K562 (cell line): ENCODE results near the gene CENPX. TPM values are rescaled to one million over a fixed set of nuclear protein-coding genes. Genes with fewer than 3 reads are reported as not detected.

Experiments
- CBX5 ChIP-seq: IDR thresholded peaks from 2 replicates; pipeline ENCODE4 v1.6.1; 2014; ENCODE audit warnings: low read depth, borderline replicate concordance
- COPS2 ChIP-seq: fragments of 450-650 bp; conservative IDR thresholded peaks from 2 replicates; pipeline ENCODE4 v1.6.1; 2016; ENCODE audit warnings: mild to moderate bottlenecking, moderate library complexity
- DNMT1 ChIP-seq: fragments of 450-650 bp; IDR thresholded peaks from 2 replicates; pipeline ENCODE4 v1.6.1; 2016; ENCODE audit warnings: antibody characterized with exemption, mild to moderate bottlenecking
- ETS1 ChIP-seq: conservative IDR thresholded peaks from 2 replicates; pipeline ENCODE4 v1.6.1; 2011; ENCODE audit warnings: low read depth, mild to moderate bottlenecking, low read length; ENCODE audit not compliant: control insufficient read depth
- ETS2 ChIP-seq: IDR thresholded peaks from 2 replicates; pipeline ENCODE4 v1.6.1; 2016; ENCODE audit warnings: borderline replicate concordance, missing genetic modification characterization, mild to moderate bottlenecking, moderate library complexity, missing compliant biosample characterization; ENCODE audit not compliant: poor library complexity, severe bottlenecking
- GABPB2 ChIP-seq: fragments of 250-450 bp; sonication (Bioruptor Pico); conservative IDR thresholded peaks from 2 replicates; pipeline ENCODE4 v1.5.1; 2021; ENCODE audit warnings: mild to moderate bottlenecking
- GTF2E2 ChIP-seq: fragments of 200-800 bp; sonication (Bioruptor generic); IDR thresholded peaks from 2 replicates; pipeline ENCODE4 v1.6.1; 2016; ENCODE audit warnings: missing genetic modification characterization, missing compliant biosample characterization
- PREB ChIP-seq: sonication (generic); formaldehyde crosslinking; IDR thresholded peaks from 2 replicates; pipeline ENCODE4 v1.8.1; 2023; ENCODE audit warnings: mild to moderate bottlenecking, missing genetic modification reagents
- RB1 ChIP-seq: fragments of 450-650 bp; IDR thresholded peaks from 2 replicates; pipeline ENCODE4 v1.6.1; 2017; ENCODE audit warnings: low read depth, mild to moderate bottlenecking
- RERE ChIP-seq: sonication (generic); formaldehyde crosslinking; IDR thresholded peaks from 2 replicates; pipeline ENCODE4 v1.8.0; 2023; ENCODE audit warnings: missing genetic modification reagents, mild to moderate bottlenecking, borderline replicate concordance
- TCF7L2 ChIP-seq: fragments of 150-350 bp; IDR thresholded peaks from 2 replicates; pipeline ENCODE4 v1.6.1; 2016; ENCODE audit warnings: low read depth, mild to moderate bottlenecking, low read length, moderate library complexity
- TFAM ChIP-seq: fragments of 250-450 bp; sonication (Bioruptor Pico); conservative IDR thresholded peaks from 2 replicates; pipeline ENCODE4 v1.5.0; 2021; ENCODE audit warnings: mild to moderate bottlenecking, moderate library complexity
- ZMIZ1 ChIP-seq, 2 experiments: fragments of 150-350 bp in 1 of 2; IDR thresholded peaks; 2 replicates each; pipeline ENCODE4 v1.6.1; 2012 to 2016; ENCODE audit warnings: low read depth in 2 of 2, low read length in 2 of 2, mild to moderate bottlenecking in 1 of 2, moderate library complexity in 1 of 2
- ZNF232 ChIP-seq: sonication (generic); formaldehyde crosslinking; IDR thresholded peaks from 2 replicates; pipeline ENCODE4 v1.8.0; 2022; ENCODE audit warnings: mild to moderate bottlenecking, missing genetic modification reagents
- ZNF511 ChIP-seq: sonication (generic); formaldehyde crosslinking; IDR thresholded peaks from 2 replicates; pipeline ENCODE4 v1.8.0; 2022; ENCODE audit warnings: mild to moderate bottlenecking, missing genetic modification reagents
- polyA plus RNA-seq, 8 experiments: library from polyadenylated mRNA; depleted of rRNA in 4 of 8; stranded (reverse) in 5 of 8; unstranded in 3 of 8; fragments of >200 nt; fragmentation: Nextera tagmentation in 2 of 8; fragmentation: Illumina TruSeq in 1 of 8; extraction: Ambion mirVana in 2 of 8; extraction: Trizol in 1 of 8; gene quantifications; 2 replicates each; pipeline versions ENCODE4 v1.2.1 to v1.2.3, GENCODE V29; 2011 to 2014; ENCODE audit warnings: inconsistent platforms in 1 of 8, missing spikeins in 1 of 8
- total RNA-seq, 7 experiments: library from RNA; depleted of rRNA in 6 of 7; stranded (reverse); fragments of >200 nt in 6 of 7; fragmentation: Illumina TruSeq in 2 of 7; extraction: Trizol in 2 of 7; gene quantifications; 2 replicates each; pipeline versions ENCODE4 v1.2.1 to v1.2.3, GENCODE V29; 2011 to 2021; ENCODE audit warnings: low replicate concordance in 1 of 7

The CENPX gene
- total and polyA plus RNA-seq, 9 of the 15 experiments (the other 6 are each of a cell fraction or from before 2014, with no cell fraction given): 32.7 to 352 (median 127) TPM

GRCh38 chr17:82022310-82022980, at the start of gene CENPX (continued):
- no peak for TF ChIP-seq GTF2E2 (tag)
- no peak; the same call in 1 of the 2 replicates for TF ChIP-seq ETS1
- no peak for TF ChIP-seq PREB
- no peak for TF ChIP-seq ZNF232 (CRISPR knock-in tag)
- no peak for TF ChIP-seq RB1
- TF ChIP-seq GABPB2 (CRISPR knock-in tag): no peak
- TF ChIP-seq ZNF511 (CRISPR knock-in tag): peak; percentile 79
- no peak for TF ChIP-seq RERE
- no peak for TF ChIP-seq TCF7L2
- no peak for TF ChIP-seq ETS2
- TF ChIP-seq CBX5: no peak
- no peak for TF ChIP-seq DNMT1
- no peak for TF ChIP-seq ZMIZ1 (IDR thresholded peaks at IDR 0.05; ENCODE audit: low read depth in 2 of 2, low read length in 2 of 2)
- no peak for TF ChIP-seq COPS2
- no peak for TF ChIP-seq TFAM (CRISPR knock-in tag)
